K562 (cell line): ENCODE data around the gene S100A2. TPM values are rescaled to one million over a fixed set of nuclear protein-coding genes. Genes with fewer than 3 reads are reported as not detected.

Source experiments
- ATF7 ChIP-seq: fragments of 450-650 bp; IDR thresholded peaks from 2 replicates; pipeline ENCODE4 v1.7.1; 2014; ENCODE audit warnings: mild to moderate bottlenecking, moderate library complexity
- CBX5 ChIP-seq: IDR thresholded peaks from 2 replicates; pipeline ENCODE4 v1.6.1; 2014; ENCODE audit warnings: low read depth, borderline replicate concordance
- DNMT1 ChIP-seq: fragments of 450-650 bp; IDR thresholded peaks from 2 replicates; pipeline ENCODE4 v1.6.1; 2016; ENCODE audit warnings: antibody characterized with exemption, mild to moderate bottlenecking
- ELF1 ChIP-seq: fragments of 200-800 bp; sonication (Bioruptor generic); IDR thresholded peaks from 2 replicates; pipeline ENCODE4 v1.6.1; 2016; ENCODE audit warnings: missing genetic modification characterization, missing compliant biosample characterization
- FOXJ3 ChIP-seq: sonication (generic); formaldehyde crosslinking; IDR thresholded peaks from 2 replicates; pipeline ENCODE4 v1.4.0; 2020; ENCODE audit warnings: mild to moderate bottlenecking, missing genetic modification reagents
- IRF2 ChIP-seq: sonication (generic); formaldehyde crosslinking; IDR thresholded peaks from 2 replicates; pipeline ENCODE4 v1.8.1; 2022; ENCODE audit warnings: mild to moderate bottlenecking, missing genetic modification reagents
- MEIS2 ChIP-seq: fragments of 450-650 bp; IDR thresholded peaks from 2 replicates; pipeline ENCODE4 v1.6.1; 2014; ENCODE audit warnings: mild to moderate bottlenecking; ENCODE audit not compliant: partially characterized antibody
- SMAD3 ChIP-seq: fragments of 450-650 bp; formaldehyde crosslinking; conservative IDR thresholded peaks from 2 replicates; pipeline ENCODE4 v1.4.0; 2020; ENCODE audit warnings: mild to moderate bottlenecking
- THRB ChIP-seq: fragments of 450-650 bp; formaldehyde crosslinking; conservative IDR thresholded peaks from 2 replicates; pipeline ENCODE4 v1.4.0; 2022; ENCODE audit warnings: mild to moderate bottlenecking, missing genetic modification characterization
- TOE1 ChIP-seq, 2 experiments: fragments of 450-650 bp in 1 of 2; sonication (generic) in 1 of 2; formaldehyde crosslinking in 1 of 2; IDR thresholded peaks; 2 replicates each; pipeline versions ENCODE4 v1.7.1 to v1.8.0; 2016 to 2022; ENCODE audit warnings: borderline replicate concordance in 2 of 2, mild to moderate bottlenecking in 2 of 2, antibody characterized with exemption in 1 of 2, inconsistent platforms in 1 of 2, low read depth in 1 of 2, missing genetic modification reagents in 1 of 2, moderate library complexity in 1 of 2
- ZKSCAN1 ChIP-seq: fragments of 150-350 bp; IDR thresholded peaks from 2 replicates; pipeline ENCODE4 v1.6.1; 2016; ENCODE audit warnings: low read depth, low read length
- ZNF444 ChIP-seq: fragments of 250-450 bp; sonication (Bioruptor Pico); IDR thresholded peaks from 2 replicates; pipeline ENCODE4 v1.4.0; 2020; ENCODE audit warnings: mild to moderate bottlenecking, moderate library complexity
- polyA plus RNA-seq, 8 experiments: library from polyadenylated mRNA; depleted of rRNA in 4 of 8; stranded (reverse) in 5 of 8; unstranded in 3 of 8; fragments of >200 nt; fragmentation: Nextera tagmentation in 2 of 8; fragmentation: Illumina TruSeq in 1 of 8; extraction: Ambion mirVana in 2 of 8; extraction: Trizol in 1 of 8; gene quantifications; 2 replicates each; pipeline versions ENCODE4 v1.2.1 to v1.2.3, GENCODE V29; 2011 to 2014; ENCODE audit warnings: inconsistent platforms in 1 of 8, missing spikeins in 1 of 8
- total RNA-seq, 7 experiments: library from RNA; depleted of rRNA in 6 of 7; stranded (reverse); fragments of >200 nt in 6 of 7; fragmentation: Illumina TruSeq in 2 of 7; extraction: Trizol in 2 of 7; gene quantifications; 2 replicates each; pipeline versions ENCODE4 v1.2.1 to v1.2.3, GENCODE V29; 2011 to 2021; ENCODE audit warnings: low replicate concordance in 1 of 7
- TF ChIP-seq, protein P1 (sequence below): fragments of 250-450 bp; sonication (Bioruptor Pico); IDR thresholded peaks from 2 replicates; pipeline ENCODE4 v1.4.0; 2020; ENCODE audit warnings: mild to moderate bottlenecking, moderate library complexity, borderline replicate concordance
- TF ChIP-seq, protein P2 (sequence below): fragments of 150-350 bp; conservative IDR thresholded peaks from 2 replicates; pipeline ENCODE4 v1.6.1; 2014; ENCODE audit warnings: low read length

Gene S100A2
- total and polyA plus RNA-seq, 9 of the 15 experiments (the other 6 are each of a cell fraction or from before 2014, with no cell fraction given): 0.28 to 0.65 (median 0.44) TPM; not detected in 4

DNA sequence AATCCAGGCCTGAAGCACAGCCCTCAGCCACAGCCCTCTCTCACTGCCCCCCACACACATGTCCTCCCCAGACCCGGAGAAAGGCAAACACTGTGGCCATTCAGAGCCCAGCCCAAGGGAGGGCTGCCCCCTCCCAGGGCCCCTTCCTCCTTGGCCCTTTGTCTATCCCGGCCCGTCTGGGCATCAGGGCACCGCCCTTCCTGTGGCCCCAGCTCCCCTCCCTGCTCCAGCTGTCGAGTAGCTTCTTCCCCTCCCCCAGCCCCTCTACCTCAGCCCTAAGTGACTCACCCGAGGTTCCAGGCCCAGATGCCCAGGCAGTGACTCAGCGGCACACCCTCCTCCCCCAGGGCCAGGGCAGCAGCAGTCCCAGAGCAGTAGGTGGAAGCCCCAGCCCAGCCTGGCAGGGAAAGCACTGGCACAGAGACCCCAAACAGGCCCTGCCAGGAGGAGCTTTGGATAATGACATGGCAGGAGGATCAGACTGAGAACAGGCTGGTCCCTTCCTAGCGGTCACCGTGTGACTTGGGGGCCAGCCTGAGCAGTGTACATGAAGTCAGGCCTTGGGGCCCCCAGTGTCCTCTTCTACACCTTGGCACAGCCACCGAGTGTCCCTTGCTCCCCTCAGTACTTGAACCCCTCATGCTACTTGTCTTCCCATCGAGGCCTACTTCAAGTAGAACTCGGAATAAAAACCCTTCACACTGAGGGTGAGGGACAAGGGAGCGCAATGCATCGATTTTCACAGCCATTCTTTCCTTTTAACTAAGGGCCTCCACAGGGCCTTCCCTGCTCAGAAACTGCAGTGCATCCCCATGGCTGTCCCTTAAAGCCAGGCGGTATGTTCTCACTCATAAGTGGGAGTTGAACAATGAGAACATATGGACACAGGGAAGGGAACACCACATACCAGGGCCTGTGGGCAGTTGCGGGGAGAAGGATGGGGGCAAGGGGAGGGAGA lies 1.0 kb upstream of the S100A2 start (continued):
- TF ChIP-seq CBX5 (no peak), DNMT1 (no peak), THRB (0 out of 2 replicates have a peak, but pooled peaks have one; percentile 75), SMAD3 (CRISPR knock-in tag) (no peak), FOXJ3 (CRISPR knock-in tag) (no peak), ZKSCAN1 (no peak; the same call in 1 of the 2 replicates), MEIS2 (no peak), ATF7 (peak; percentile 66; the same call in 1 of the 2 replicates), TOE1 (IDR thresholded peaks at IDR 0.05; ENCODE audit: borderline replicate concordance) (peak; percentile 48; the same call in 1 of the 2 replicates), TOE1 (CRISPR knock-in tag; IDR thresholded peaks at IDR 0.05; ENCODE audit: borderline replicate concordance, low read depth) (no peak), ELF1 (tag) (no peak), IRF2 (CRISPR knock-in tag) (no peak), ZNF444 (no peak)
- TF ChIP-seq, protein P1, sequence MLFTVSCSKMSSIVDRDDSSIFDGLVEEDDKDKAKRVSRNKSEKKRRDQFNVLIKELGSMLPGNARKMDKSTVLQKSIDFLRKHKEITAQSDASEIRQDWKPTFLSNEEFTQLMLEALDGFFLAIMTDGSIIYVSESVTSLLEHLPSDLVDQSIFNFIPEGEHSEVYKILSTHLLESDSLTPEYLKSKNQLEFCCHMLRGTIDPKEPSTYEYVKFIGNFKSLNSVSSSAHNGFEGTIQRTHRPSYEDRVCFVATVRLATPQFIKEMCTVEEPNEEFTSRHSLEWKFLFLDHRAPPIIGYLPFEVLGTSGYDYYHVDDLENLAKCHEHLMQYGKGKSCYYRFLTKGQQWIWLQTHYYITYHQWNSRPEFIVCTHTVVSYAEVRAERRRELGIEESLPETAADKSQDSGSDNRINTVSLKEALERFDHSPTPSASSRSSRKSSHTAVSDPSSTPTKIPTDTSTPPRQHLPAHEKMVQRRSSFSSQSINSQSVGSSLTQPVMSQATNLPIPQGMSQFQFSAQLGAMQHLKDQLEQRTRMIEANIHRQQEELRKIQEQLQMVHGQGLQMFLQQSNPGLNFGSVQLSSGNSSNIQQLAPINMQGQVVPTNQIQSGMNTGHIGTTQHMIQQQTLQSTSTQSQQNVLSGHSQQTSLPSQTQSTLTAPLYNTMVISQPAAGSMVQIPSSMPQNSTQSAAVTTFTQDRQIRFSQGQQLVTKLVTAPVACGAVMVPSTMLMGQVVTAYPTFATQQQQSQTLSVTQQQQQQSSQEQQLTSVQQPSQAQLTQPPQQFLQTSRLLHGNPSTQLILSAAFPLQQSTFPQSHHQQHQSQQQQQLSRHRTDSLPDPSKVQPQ: no peak
- TF ChIP-seq, protein P2, sequence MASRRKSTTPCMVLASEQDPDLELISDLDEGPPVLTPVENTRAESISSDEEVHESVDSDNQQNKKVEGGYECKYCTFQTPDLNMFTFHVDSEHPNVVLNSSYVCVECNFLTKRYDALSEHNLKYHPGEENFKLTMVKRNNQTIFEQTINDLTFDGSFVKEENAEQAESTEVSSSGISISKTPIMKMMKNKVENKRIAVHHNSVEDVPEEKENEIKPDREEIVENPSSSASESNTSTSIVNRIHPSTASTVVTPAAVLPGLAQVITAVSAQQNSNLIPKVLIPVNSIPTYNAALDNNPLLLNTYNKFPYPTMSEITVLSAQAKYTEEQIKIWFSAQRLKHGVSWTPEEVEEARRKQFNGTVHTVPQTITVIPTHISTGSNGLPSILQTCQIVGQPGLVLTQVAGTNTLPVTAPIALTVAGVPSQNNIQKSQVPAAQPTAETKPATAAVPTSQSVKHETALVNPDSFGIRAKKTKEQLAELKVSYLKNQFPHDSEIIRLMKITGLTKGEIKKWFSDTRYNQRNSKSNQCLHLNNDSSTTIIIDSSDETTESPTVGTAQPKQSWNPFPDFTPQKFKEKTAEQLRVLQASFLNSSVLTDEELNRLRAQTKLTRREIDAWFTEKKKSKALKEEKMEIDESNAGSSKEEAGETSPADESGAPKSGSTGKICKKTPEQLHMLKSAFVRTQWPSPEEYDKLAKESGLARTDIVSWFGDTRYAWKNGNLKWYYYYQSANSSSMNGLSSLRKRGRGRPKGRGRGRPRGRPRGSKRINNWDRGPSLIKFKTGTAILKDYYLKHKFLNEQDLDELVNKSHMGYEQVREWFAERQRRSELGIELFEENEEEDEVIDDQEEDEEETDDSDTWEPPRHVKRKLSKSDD: no peak
